H1 (cell line): ENCODE data around the gene JMJD1C. TPM values are rescaled to one million over a fixed set of nuclear protein-coding genes. Genes with fewer than 3 reads are reported as not detected.

ENCODE experiments used
- CTCF ChIA-PET: fragments of 300-600 bp; sonication (Branson Sonifier 250); formaldehyde crosslinking; loops from one replicate; lab custom pipeline; 2021; ENCODE audit not compliant: partially characterized antibody; lab: Charles Lee
- POLR2A ChIA-PET: fragments of 300-600 bp; sonication (Branson Sonifier 250); formaldehyde crosslinking; loops from one replicate; lab custom pipeline; 2021; ENCODE audit warnings: inconsistent platforms; ENCODE audit not compliant: partially characterized antibody; lab: Charles Lee
- DNase-seq, 2 experiments: peaks; one replicate each; pipeline versions ENCODE4 v3.0.0 to v3.0.0-alpha.2; 2010 to 2022; ENCODE audit warnings: low spot score in 2 of 2, low read depth in 1 of 2, mixed read lengths in 1 of 2
- FAIRE-seq: peaks from 2 replicates; lab custom pipeline; 2011; peaks lifted over from hg19 to GRCh38; lab: Jason Lieb, UNC
- H2AFZ ChIP-seq: 2 replicates; pipeline ENCODE4 v1.8.1; 2012; ENCODE audit warnings: low read length, inconsistent platforms
- H2AK5ac ChIP-seq: 2 replicates; pipeline ENCODE4 v1.6.1; 2013; ENCODE audit warnings: low read depth, low read length
- H2BK120ac ChIP-seq: replicated peaks from 2 replicates; pipeline ENCODE3; 2013; ENCODE audit warnings: low read depth, low read length, inconsistent platforms
- H2BK12ac ChIP-seq: 2 replicates; pipeline ENCODE4 v1.6.1; 2013; ENCODE audit warnings: low read depth, low read length
- H2BK15ac ChIP-seq: 2 replicates; pipeline ENCODE4 v1.6.1; 2013; ENCODE audit warnings: low read length
- H2BK20ac ChIP-seq: 2 replicates; pipeline ENCODE4 v1.6.1; 2013; ENCODE audit warnings: low read length
- H2BK5ac ChIP-seq: 2 replicates; pipeline ENCODE4 v1.6.1; 2013; ENCODE audit warnings: low read depth, low read length
- H3K14ac ChIP-seq: 2 replicates; pipeline ENCODE4 v1.6.1; 2013; ENCODE audit warnings: inconsistent platforms; ENCODE audit not compliant: insufficient read length
- H3K18ac ChIP-seq: 2 replicates; pipeline ENCODE4 v1.6.1; 2013; ENCODE audit warnings: low read length; ENCODE audit errors: extremely low read depth
- H3K23ac ChIP-seq: 2 replicates; pipeline ENCODE4 v1.6.1; 2013; ENCODE audit warnings: inconsistent platforms; ENCODE audit not compliant: insufficient read length
- H3K23me2 ChIP-seq: 2 replicates; pipeline ENCODE4 v1.6.1; 2013; ENCODE audit warnings: low read depth, low read length
- H3K27ac ChIP-seq: 2 replicates; pipeline ENCODE4 v1.6.1; 2011; ENCODE audit warnings: low read depth, low read length, inconsistent platforms
- H3K27me3 ChIP-seq, 4 experiments: replicated peaks in 1 of 4; 1 replicate in 1 of 4; 2 replicates in 3 of 4; pipeline versions ENCODE4 v1.6.1 to v1.8.1; 2011 to 2013; ENCODE audit warnings: low read length in 3 of 4, mild to moderate bottlenecking in 3 of 4, inconsistent platforms in 2 of 4, mixed read lengths in 2 of 4, moderate library complexity in 1 of 4; ENCODE audit not compliant: control insufficient read depth in 3 of 4, insufficient read depth in 3 of 4; ENCODE audit errors: extremely low read depth in 1 of 4
- H3K36me3 ChIP-seq, 4 experiments: 2 replicates each; pipeline versions ENCODE4 v1.6.1 to v1.8.1; 2011 to 2013; ENCODE audit warnings: mild to moderate bottlenecking in 4 of 4, low read length in 3 of 4, moderate library complexity in 2 of 4, control low read depth in 1 of 4, inconsistent platforms in 1 of 4; ENCODE audit not compliant: insufficient read depth in 4 of 4, control insufficient read depth in 2 of 4
- H3K4ac ChIP-seq: replicated peaks from 2 replicates; pipeline ENCODE3; 2013; ENCODE audit warnings: low read length, low read depth, mixed read lengths, inconsistent platforms; ENCODE audit not compliant: insufficient read length
- H3K4me1 ChIP-seq, 4 experiments: replicated peaks in 1 of 4; 1 replicate in 1 of 4; 2 replicates in 3 of 4; pipeline versions ENCODE4 v1.6.1 to v1.8.1; 2011 to 2013; ENCODE audit warnings: low read length in 3 of 4, inconsistent platforms in 2 of 4, mixed read lengths in 1 of 4; ENCODE audit not compliant: insufficient read depth in 4 of 4, control insufficient read depth in 3 of 4
- H3K4me2 ChIP-seq, 2 experiments: 2 replicates each; pipeline versions ENCODE4 v1.6.1 to v1.8.1; 2011 to 2013; ENCODE audit warnings: low read depth in 2 of 2, low read length in 2 of 2, control low read depth in 1 of 2, inconsistent platforms in 1 of 2, mild to moderate bottlenecking in 1 of 2; ENCODE audit not compliant: insufficient read depth in 1 of 2
- H3K4me3 ChIP-seq, 4 experiments: fragments of 200-600, 300-600 bp in 1 of 4; sonication (generic), shearing (Covaris generic), sonication (Bioruptor Twin) in 1 of 4; 2 replicates each; pipeline versions ENCODE4 v1.5.1 to v1.8.1; 2011 to 2016; ENCODE audit warnings: low read length in 4 of 4, low read depth in 3 of 4, control low read depth in 2 of 4, inconsistent platforms in 2 of 4, mild to moderate bottlenecking in 2 of 4, mixed read lengths in 1 of 4, moderate library complexity in 1 of 4; ENCODE audit not compliant: insufficient read depth in 2 of 4; ENCODE audit errors: extremely low read depth in 1 of 4
- H3K56ac ChIP-seq: replicated peaks from 2 replicates; pipeline ENCODE3; 2013; ENCODE audit warnings: low read depth, mild to moderate bottlenecking, mixed read lengths, low read length, inconsistent platforms; ENCODE audit not compliant: insufficient read length
- H3K79me1 ChIP-seq: 2 replicates; pipeline ENCODE4 v1.6.1; 2013; ENCODE audit warnings: low read depth, low read length, control low read depth
- H3K79me2 ChIP-seq, 2 experiments: 2 replicates each; pipeline versions ENCODE4 v1.6.1 to v1.8.1; 2012 to 2013; ENCODE audit warnings: low read length in 2 of 2, mild to moderate bottlenecking in 2 of 2, inconsistent platforms in 1 of 2; ENCODE audit not compliant: insufficient read depth in 2 of 2, control insufficient read depth in 1 of 2
- H3K9ac ChIP-seq, 4 experiments: replicated peaks in 1 of 4; 1 replicate in 1 of 4; 2 replicates in 3 of 4; pipeline versions ENCODE4 v1.6.1 to v1.8.1; 2011 to 2013; ENCODE audit warnings: low read depth in 3 of 4, low read length in 3 of 4, control low read depth in 2 of 4, mild to moderate bottlenecking in 2 of 4, moderate library complexity in 2 of 4, inconsistent platforms in 1 of 4; ENCODE audit errors: extremely low read depth in 1 of 4
- H3K9me3 ChIP-seq, 2 experiments: 2 replicates each; pipeline versions ENCODE4 v1.6.1 to v1.8.1; 2012 to 2013; ENCODE audit warnings: mild to moderate bottlenecking in 2 of 2, moderate library complexity in 2 of 2, control low read depth in 1 of 2, inconsistent platforms in 1 of 2, low read depth in 1 of 2, low read length in 1 of 2, mixed read lengths in 1 of 2; ENCODE audit not compliant: insufficient read depth in 2 of 2
- H4K20me1 ChIP-seq, 2 experiments: replicated peaks in 1 of 2; 2 replicates each; pipeline versions ENCODE3 to v1.8.1; 2011 to 2013; ENCODE audit warnings: inconsistent platforms in 2 of 2, low read length in 2 of 2, mild to moderate bottlenecking in 1 of 2; ENCODE audit not compliant: insufficient read depth in 2 of 2, control insufficient read depth in 1 of 2
- H4K5ac ChIP-seq: 2 replicates; pipeline ENCODE4 v1.6.1; 2013; ENCODE audit warnings: low read length, low read depth, mixed read lengths, inconsistent platforms; ENCODE audit not compliant: insufficient read length
- H4K8ac ChIP-seq: 2 replicates; pipeline ENCODE4 v1.8.0; 2013; ENCODE audit warnings: mild to moderate bottlenecking, moderate library complexity, low read length, inconsistent platforms; ENCODE audit not compliant: insufficient read depth; ENCODE audit errors: extremely low read depth
- H4K91ac ChIP-seq: replicated peaks from 2 replicates; pipeline ENCODE3; 2013; ENCODE audit warnings: low read length, mixed read lengths, inconsistent platforms; ENCODE audit not compliant: insufficient read length
- ATF3 ChIP-seq: IDR thresholded peaks from 2 replicates; pipeline ENCODE4 v1.6.1; 2011; ENCODE audit warnings: low read depth, mild to moderate bottlenecking, low read length; ENCODE audit not compliant: insufficient read depth
- BRCA1 ChIP-seq: IDR thresholded peaks from 2 replicates; pipeline ENCODE4 v1.6.1; 2012; ENCODE audit warnings: low read depth, low read length, improper control_type of control experiment
- CBX8 ChIP-seq: fragments of 300-800, 300-1000 bp; sonication (generic); IDR thresholded peaks from 2 replicates; pipeline ENCODE4 v1.7.1; 2016; ENCODE audit warnings: low read depth, low read length, borderline replicate concordance
- CEBPB ChIP-seq: IDR thresholded peaks from 2 replicates; pipeline ENCODE4 v1.6.1; 2012; ENCODE audit warnings: low read depth, low read length
- EGR1 ChIP-seq: IDR thresholded peaks from 2 replicates; pipeline ENCODE4 v1.6.1; 2011; ENCODE audit warnings: low read depth, low read length, borderline replicate concordance
- KDM4A ChIP-seq: IDR thresholded peaks from one replicate; pipeline ENCODE4 v1.7.1; 2012; ENCODE audit warnings: low read depth, mild to moderate bottlenecking, moderate library complexity, low read length, inconsistent platforms; ENCODE audit not compliant: severe bottlenecking
- PHF8 ChIP-seq: fragments of 200-600 bp; sonication (generic); conservative IDR thresholded peaks from 2 replicates; pipeline ENCODE4 v1.7.1; 2012; ENCODE audit warnings: low read depth, mild to moderate bottlenecking, inconsistent platforms, low read length, moderate library complexity
- SP1 ChIP-seq: IDR thresholded peaks from 2 replicates; pipeline ENCODE4 v1.6.1; 2011; ENCODE audit warnings: low read depth, low read length
- WGBS, 2 experiments: shearing (Covaris generic) in 1 of 2; methylation state at CpG; one replicate each; pipeline versions ENCODE4 v1.1.6 to v1.1.7; 2013 to 2015; ENCODE audit warnings: low lambda C conversion rate in 2 of 2, mixed read lengths in 2 of 2, inconsistent platforms in 1 of 2, low coverage in 1 of 2, missing lambda C conversion rate in 1 of 2; ENCODE audit not compliant: insufficient replicate concordance in 2 of 2, insufficient coverage in 1 of 2, insufficient read length in 1 of 2; ENCODE audit errors: extremely low coverage in 1 of 2, missing lambda C conversion rate in 1 of 2; 5-methylcytosine and 5-hydroxymethylcytosine counted together
- polyA plus RNA-seq, 7 experiments: library from polyadenylated mRNA; depleted of rRNA in 3 of 7; stranded (reverse) in 5 of 7; unstranded in 2 of 7; fragments of >200 nt in 5 of 7; fragments of 200-250 nt in 2 of 7; gene quantifications; 1 replicate in 5 of 7; 2 replicates in 1 of 7; 4 replicates in 1 of 7; pipeline versions ENCODE4 v1.2.1 to v1.2.3, GENCODE V29; 2011 to 2013; ENCODE audit warnings: missing spikeins in 2 of 7, mixed read lengths in 2 of 7
- total RNA-seq: library from RNA; stranded (reverse); fragmentation: NEBNext Ultra II Directional; extraction: Animal tissue kit (Norgen Biotek cat#: 25700); gene quantifications from 2 replicates; pipeline ENCODE4 v1.2.1, GENCODE V29; 2021

The JMJD1C gene
- total and polyA plus RNA-seq, 2 of the 8 experiments (the other 6 are each of a cell fraction or from before 2014, with no cell fraction given), result 54.5 to 210 TPM

DNA sequence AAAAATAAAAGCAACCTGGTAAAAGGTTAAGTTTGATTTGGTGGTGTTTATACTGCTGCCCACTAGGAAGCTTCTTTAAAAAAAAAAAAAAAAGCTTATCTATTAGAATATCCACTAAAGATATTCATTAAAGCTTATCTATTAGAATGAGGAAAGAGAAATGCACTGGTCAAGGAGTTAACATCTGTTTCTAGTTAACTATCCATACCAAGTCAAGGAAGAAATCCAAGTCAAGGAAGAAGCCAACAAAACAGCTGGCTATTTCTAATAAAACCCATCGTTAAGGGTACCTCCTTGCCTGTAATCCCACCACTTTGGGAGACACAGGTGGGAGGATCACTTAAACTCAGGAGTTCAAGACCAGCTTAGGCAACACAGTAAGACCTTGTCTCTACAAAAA is 82.6 kb downstream of the JMJD1C start:
- H3K56ac ChIP-seq, result no peak overlapping the region
- H3K4me3 ChIP-seq, result no peak overlapping the region
- H3K36me3 ChIP-seq, result peaks cover 0 to 11% (median 3%) of the 10 kb centered on the region in 4 experiments; a peak in 4 of 8 replicates
- no peak overlapping the region for H3K9ac ChIP-seq
- H2BK5ac ChIP-seq, result no peak overlapping the region
- no peak overlapping the region for H2AK5ac ChIP-seq
- no peaks in the 10 kb centered on the region for H3K9me3 ChIP-seq
- H3K23ac ChIP-seq, result no peak overlapping the region
- no peak for TF ChIP-seq KDM4A
- no peak for TF ChIP-seq CEBPB
- no peak for TF ChIP-seq BRCA1
- TF ChIP-seq SP1, result no peak
- no peak for TF ChIP-seq CBX8
- no peak for TF ChIP-seq ATF3
- TF ChIP-seq EGR1, result no peak
- no peak for TF ChIP-seq PHF8
- no peak overlapping the region for H4K91ac ChIP-seq
- H3K18ac ChIP-seq, result no peak overlapping the region
- ChIA-PET CTCF (interaction anchor here (1.5 kb wide), 1 partner anchor 337 kb away, joined by 4 read pairs; no protein-coding TSS in a partner anchor), POLR2A (no interaction called here)
- H3K14ac ChIP-seq, result no peak overlapping the region
- no peak overlapping the region for H3K4ac ChIP-seq
- DNase-seq (no peak), FAIRE-seq (no peak)
- H3K4me1 ChIP-seq, result no peaks in the 10 kb centered on the region; a peak in 1 of 7 replicates
- H3K79me2 ChIP-seq, result peaks cover 0 to 66% of the 10 kb centered on the region in 2 experiments; a peak in 3 of 4 replicates
- H4K8ac ChIP-seq, result no peak overlapping the region
- H3K27me3 ChIP-seq, result no peaks in the 10 kb centered on the region
- no peak overlapping the region for H2BK120ac ChIP-seq
- no peak overlapping the region for H2AFZ ChIP-seq
- H3K23me2 ChIP-seq, result no peaks in the 10 kb centered on the region
- 94% methylated on average over 1 of the region's 1 CpG; no CpG with 5 or more reads in 1 of the 2 experiments for WGBS, 2 experiments
- no peak overlapping the region for H2BK20ac ChIP-seq
- H4K20me1 ChIP-seq, result peaks cover 0 to 8% of the 10 kb centered on the region in 2 experiments
- H3K79me1 ChIP-seq, result peaks cover 16% of the 10 kb centered on the region
- H3K4me2 ChIP-seq, result no peak overlapping the region
- H3K27ac ChIP-seq, result no peak overlapping the region
- no peak overlapping the region for H2BK15ac ChIP-seq
- no peak overlapping the region for H4K5ac ChIP-seq
- no peak overlapping the region for H2BK12ac ChIP-seq
